HuH-7.5 (cell line): ENCODE results near the gene RBM20.
"Not testable (repeated sequence)": the region's sequence is repeated elsewhere in the genome, so short reads cannot be mapped to it uniquely, and the experiment has no call there.

ENCODE experiments used
- DNase-seq: peaks from one replicate; pipeline ENCODE4 v3.0.0; 2011; ENCODE audit warnings: low spot score

RBM20 gene

GRCh38 chr10:110853921-110854605, 209.9 kb downstream of the RBM20 start:
- no peak for DNase-seq

GRCh38 chr10:110857265-110858171, 213.4 kb downstream of the RBM20 start:
- DNase-seq = no peak

GRCh38 chr10:110858297-110858934, 214.3 kb downstream of the RBM20 start:
- DNase-seq = no peak

GRCh38 chr10:110859206-110859972, 215.3 kb downstream of the RBM20 start:
- DNase-seq = no peak

- DNase-seq = no peak
These were observed 215.8 kb downstream of the RBM20 start for GRCh38 chr10:110859973-110860376.

GRCh38 chr10:110860576-110861241, 216.6 kb downstream of the RBM20 start:
- DNase-seq = no peak

- DNase-seq = no peak
These were observed 217.3 kb downstream of the RBM20 start for GRCh38 chr10:110861476-110861875.

GRCh38 chr10:110861930-110862649, 218.0 kb downstream of the RBM20 start:
- no peak for DNase-seq

- DNase-seq = no peak
These were observed 218.8 kb downstream of the RBM20 start for GRCh38 chr10:110862961-110863360.

- no peak for DNase-seq
These were observed 219.2 kb downstream of the RBM20 start for GRCh38 chr10:110863361-110863760.

- DNase-seq = no peak
These were observed 219.8 kb downstream of the RBM20 start for GRCh38 chr10:110863956-110864355.

- no peak for DNase-seq
These were observed 220.6 kb downstream of the RBM20 start for GRCh38 chr10:110864662-110865140.

GRCh38 chr10:110865186-110865808, 221.2 kb downstream of the RBM20 start:
- no peak for DNase-seq

- DNase-seq = no peak
These were observed 221.8 kb downstream of the RBM20 start for GRCh38 chr10:110865809-110866482.

- DNase-seq = not testable (repeated sequence)
These were observed 223.1 kb downstream of the RBM20 start for GRCh38 chr10:110867011-110867806.

- no peak for DNase-seq
These were observed 223.8 kb downstream of the RBM20 start for GRCh38 chr10:110867807-110868465.

- no peak for DNase-seq
These were observed 224.8 kb downstream of the RBM20 start for GRCh38 chr10:110868981-110869380.

GRCh38 chr10:110870823-110871297, 226.7 kb downstream of the RBM20 start:
- no peak for DNase-seq
